Measurements from ENCODE around the gene TPPP3. TPM values are rescaled to one million over a fixed set of nuclear protein-coding genes. Genes with fewer than 3 reads are reported as not detected.
"Not testable (repeated sequence)": the region's sequence is repeated elsewhere in the genome, so short reads cannot be mapped to it uniquely, and the experiment has no call there.

TPPP3 gene
- total RNA-seq, 1 experiment from 2014 or later: 0.84 TPM

GRCh38 chr16:67392301-67393059 is 818 bp downstream of the TPPP3 start:
- DNase-seq (ENCODE audit: extremely low read depth, low read depth): no peak

GRCh38 chr16:67391424-67392300 is 1.6 kb downstream of the TPPP3 start:
- DNase-seq (ENCODE audit: extremely low read depth, low read depth): no peak

- DNase-seq (ENCODE audit: extremely low read depth, low read depth): no peak
These were observed 2.4 kb downstream of the TPPP3 start for GRCh38 chr16:67390816-67391423.

GRCh38 chr16:67389911-67390815 is 3.1 kb downstream of the TPPP3 start:
- DNase-seq (ENCODE audit: extremely low read depth, low read depth): no peak

GRCh38 chr16:67388591-67388990 is 4.7 kb downstream of the TPPP3 start:
- no peak for DNase-seq (ENCODE audit: extremely low read depth, low read depth)

- DNase-seq (ENCODE audit: extremely low read depth, low read depth): no peak
These were observed 5.1 kb downstream of the TPPP3 start for GRCh38 chr16:67388191-67388590.

GRCh38 chr16:67387479-67388079 is 5.7 kb downstream of the TPPP3 start:
- no peak for DNase-seq (ENCODE audit: extremely low read depth, low read depth)

- no peak for DNase-seq (ENCODE audit: extremely low read depth, low read depth)
These were observed 6.3 kb downstream of the TPPP3 start for GRCh38 chr16:67386861-67387455.

GRCh38 chr16:67384778-67385510 is 8.4 kb downstream of the TPPP3 start:
- DNase-seq (ENCODE audit: extremely low read depth, low read depth): no peak

- DNase-seq (ENCODE audit: extremely low read depth, low read depth): no peak
These were observed 10.0 kb downstream of the TPPP3 start for GRCh38 chr16:67383284-67383683.

- no peak for DNase-seq (ENCODE audit: extremely low read depth, low read depth)
These were observed 14.7 kb downstream of the TPPP3 start for GRCh38 chr16:67378642-67379041.

- DNase-seq (ENCODE audit: extremely low read depth, low read depth): not testable (repeated sequence)
These were observed 17.3 kb downstream of the TPPP3 start for GRCh38 chr16:67376012-67376411.

GRCh38 chr16:67372664-67373063 is 20.6 kb downstream of the TPPP3 start:
- peak; percentile 21 for DNase-seq (ENCODE audit: extremely low read depth, low read depth)

GRCh38 chr16:67370661-67371060 is 22.6 kb downstream of the TPPP3 start:
- DNase-seq (ENCODE audit: extremely low read depth, low read depth): no peak

- no peak for DNase-seq (ENCODE audit: extremely low read depth, low read depth)
These were observed 28.6 kb downstream of the TPPP3 start for GRCh38 chr16:67364600-67365235.

GRCh38 chr16:67361038-67361437 is 32.3 kb downstream of the TPPP3 start:
- DNase-seq (ENCODE audit: extremely low read depth, low read depth): no peak

- DNase-seq (ENCODE audit: extremely low read depth, low read depth): not testable (repeated sequence)
These were observed 33.6 kb downstream of the TPPP3 start for GRCh38 chr16:67359540-67360269.

GRCh38 chr16:67357561-67357960 is 35.7 kb downstream of the TPPP3 start:
- DNase-seq (ENCODE audit: extremely low read depth, low read depth): no peak

Measured in NCI-H460 (cell line).